Stimulated activated CD4-positive, alpha-beta T cell treated with anti-CD3 and anti-CD28 coated beads, TNF-alpha, amount 100 ng/mL, for 24 hours (primary cell): ENCODE results near the gene ZCCHC3.
A peak's percentile ranks its signal among the peaks of the same experiment; 100 is the strongest.
"Not testable (repeated sequence)": the region's sequence is repeated elsewhere in the genome, so short reads cannot be mapped to it uniquely, and the experiment has no call there.

ENCODE experiments used
- DNase-seq, 3 experiments: peaks; one replicate each; pipeline ENCODE4 v3.0.0-alpha.2; 2020; ENCODE audit warnings: low read depth in 3 of 3

ZCCHC3 gene

DNA sequence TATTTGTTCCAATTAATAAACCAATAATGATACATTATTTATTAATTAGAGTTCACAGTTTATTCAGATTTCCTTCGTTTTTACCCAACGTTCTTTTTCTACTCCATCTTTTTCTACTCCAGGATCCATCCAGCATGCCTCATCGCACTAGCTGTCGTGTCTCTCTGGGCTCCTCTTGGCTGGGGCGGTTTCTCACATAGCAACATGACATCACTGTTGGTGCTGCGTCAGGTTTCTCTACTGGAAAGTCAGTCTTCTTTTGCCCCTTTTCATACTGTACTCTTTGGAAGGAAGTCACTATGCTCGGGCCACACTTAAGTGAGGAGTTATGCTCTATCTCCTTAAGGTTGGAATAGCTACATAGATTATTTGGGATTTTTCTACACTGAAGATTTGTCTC lies 14.2 kb downstream of the ZCCHC3 start:
- DNase-seq = no peak

DNA sequence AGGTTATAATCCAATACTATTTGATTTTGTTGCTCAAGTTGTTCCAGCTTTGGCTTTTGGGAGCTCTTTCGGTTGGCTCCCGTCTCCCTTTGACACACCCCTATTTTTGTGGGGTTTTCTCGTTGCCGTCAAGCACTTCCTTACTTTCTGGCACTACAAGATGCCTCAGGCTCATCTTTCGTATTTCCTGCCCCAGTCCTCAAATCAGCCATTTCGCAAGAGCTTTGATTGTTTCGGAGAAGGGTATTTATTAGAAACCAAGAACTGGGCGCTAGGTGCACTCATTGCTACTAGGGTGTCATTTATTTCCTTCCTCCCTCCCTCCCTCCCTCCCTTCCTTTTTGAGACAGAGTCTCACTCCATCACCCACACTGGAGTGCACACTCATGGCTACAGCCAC lies 14.7 kb downstream of the ZCCHC3 start:
- no peak for DNase-seq

DNA sequence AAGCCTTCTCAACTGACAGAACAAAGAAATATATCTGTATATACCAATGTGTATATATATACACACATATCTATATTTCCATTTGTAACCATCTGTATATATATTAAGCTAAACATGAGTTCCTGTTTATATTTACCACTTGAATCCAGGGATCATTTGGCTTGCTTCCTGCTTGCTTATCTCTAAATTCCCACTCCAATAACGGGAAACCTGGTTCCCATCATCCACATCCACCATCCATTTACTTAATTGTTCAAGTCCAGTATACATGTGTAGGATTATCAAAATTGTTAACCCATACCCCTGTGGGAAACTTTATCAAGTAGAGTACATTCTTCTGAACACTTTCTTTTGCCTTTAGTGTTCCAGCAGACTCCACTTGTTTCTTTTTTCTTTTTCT lies 15.5 kb downstream of the ZCCHC3 start:
- no peak for DNase-seq

DNA sequence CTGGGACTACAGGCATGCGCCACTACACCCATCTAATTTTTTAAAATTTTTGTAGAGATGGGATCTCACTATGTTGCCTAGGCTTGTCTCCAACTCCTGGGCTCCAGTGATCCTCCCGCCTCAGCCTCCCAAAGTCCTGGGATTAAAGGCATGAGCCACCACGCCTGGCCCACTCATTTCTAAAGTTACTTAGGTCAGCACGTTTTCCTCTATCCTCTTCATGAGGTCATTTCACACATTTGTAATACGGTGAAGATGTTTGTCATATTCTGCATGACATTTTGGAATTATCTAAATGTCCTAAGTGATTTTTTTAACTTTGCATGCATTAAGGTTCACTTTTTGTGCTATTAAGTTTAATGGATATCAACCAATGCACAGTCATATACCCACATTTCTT lies 16.0 kb downstream of the ZCCHC3 start:
- DNase-seq = no peak

DNA sequence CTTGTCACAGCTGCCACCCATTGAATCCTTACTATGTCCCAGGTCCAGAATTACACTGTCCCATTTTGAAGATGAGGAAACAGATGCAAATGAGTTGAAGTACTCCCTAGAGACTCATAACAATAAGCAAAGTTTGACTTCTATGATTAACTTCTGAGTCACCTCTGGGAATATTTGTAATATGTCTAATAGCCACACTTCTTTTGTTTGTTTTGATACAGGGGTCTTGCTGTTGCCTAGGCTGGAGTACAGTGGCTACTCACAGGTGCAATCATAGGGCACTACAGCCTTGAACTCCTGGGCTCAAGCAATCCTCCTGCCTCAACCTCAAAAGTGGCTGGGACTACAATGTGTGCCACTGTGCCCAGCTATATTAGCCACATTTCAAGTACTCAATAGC lies 16.6 kb downstream of the ZCCHC3 start:
- no peak for DNase-seq

DNA sequence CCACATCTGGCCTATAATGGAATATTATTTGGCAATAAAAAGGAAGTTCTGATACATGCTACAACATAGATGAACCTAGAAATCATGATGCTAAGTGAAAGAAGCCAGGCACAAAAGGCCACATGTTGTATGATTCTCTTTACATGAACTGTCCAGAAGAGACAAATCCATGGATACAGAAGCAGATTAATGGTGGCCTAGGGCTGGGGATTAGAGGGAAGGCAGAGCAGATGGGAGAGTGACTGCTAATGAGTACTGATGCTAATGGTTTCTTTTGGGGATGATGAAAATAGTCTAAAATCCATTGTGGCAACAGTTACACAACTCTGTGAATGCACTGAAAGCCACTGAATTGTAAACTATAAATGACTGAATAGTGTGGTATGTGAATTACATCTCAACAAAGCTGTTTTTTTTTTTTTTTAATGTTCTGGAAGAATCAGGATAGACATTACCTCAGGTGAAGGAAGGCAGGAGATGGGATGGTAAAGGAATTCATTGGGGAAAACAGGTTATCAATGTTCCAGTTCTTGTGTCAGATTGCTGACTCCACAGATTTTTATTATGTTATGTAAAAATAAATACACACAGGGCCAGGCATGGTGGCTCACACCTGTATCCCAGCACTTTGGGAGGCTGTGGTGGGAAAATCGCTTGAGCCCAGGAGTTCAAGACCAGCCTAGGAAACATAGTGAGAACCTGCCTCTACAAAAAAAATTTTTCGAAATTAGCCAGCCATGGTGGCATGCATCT lies 19.1 kb downstream of the ZCCHC3 start:
- DNase-seq = no peak

DNA sequence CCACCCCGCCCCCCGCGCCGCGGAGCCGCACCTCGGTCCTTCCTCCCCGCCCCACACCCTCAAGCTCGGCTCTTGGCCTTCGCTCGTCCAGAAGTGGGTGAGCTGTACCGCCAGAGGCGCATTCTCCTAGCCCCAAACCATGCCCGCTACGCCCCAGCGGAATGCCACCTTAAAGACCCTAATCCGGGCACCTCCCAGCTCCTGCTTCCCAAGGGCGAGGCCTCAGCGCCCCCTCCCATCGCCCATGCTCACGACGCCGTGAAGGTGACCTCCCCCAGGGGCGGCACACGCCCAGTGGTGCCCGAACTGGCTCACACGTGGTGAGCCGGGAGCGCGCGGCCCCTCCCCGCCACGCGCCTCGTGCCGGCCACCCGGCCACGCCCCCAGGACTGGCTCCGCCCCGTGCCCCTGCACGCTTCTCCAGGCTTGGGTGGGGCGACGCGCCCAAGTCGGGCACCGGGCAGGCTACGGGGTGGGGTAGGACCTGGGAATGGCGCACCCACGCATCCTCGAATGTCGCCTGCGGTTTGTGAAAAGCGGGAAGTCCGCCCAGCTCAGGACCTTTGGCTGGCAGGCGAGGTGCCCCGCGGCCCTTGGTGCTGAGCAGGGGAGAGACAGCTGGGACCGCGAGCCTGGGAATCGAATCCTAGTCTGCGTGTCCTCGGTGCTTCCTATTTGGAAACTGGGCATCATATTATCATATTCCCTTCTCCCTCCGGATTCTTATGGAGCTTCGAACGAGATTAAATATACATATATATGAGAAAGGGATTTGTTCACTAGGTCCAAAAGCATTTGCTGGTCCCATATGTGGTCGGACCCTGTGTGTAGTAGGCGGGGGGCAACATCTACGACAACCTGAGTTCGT lies 27.0 kb downstream of the ZCCHC3 start:
- DNase-seq = peak; percentile 81 to 92 (median 81)

DNA sequence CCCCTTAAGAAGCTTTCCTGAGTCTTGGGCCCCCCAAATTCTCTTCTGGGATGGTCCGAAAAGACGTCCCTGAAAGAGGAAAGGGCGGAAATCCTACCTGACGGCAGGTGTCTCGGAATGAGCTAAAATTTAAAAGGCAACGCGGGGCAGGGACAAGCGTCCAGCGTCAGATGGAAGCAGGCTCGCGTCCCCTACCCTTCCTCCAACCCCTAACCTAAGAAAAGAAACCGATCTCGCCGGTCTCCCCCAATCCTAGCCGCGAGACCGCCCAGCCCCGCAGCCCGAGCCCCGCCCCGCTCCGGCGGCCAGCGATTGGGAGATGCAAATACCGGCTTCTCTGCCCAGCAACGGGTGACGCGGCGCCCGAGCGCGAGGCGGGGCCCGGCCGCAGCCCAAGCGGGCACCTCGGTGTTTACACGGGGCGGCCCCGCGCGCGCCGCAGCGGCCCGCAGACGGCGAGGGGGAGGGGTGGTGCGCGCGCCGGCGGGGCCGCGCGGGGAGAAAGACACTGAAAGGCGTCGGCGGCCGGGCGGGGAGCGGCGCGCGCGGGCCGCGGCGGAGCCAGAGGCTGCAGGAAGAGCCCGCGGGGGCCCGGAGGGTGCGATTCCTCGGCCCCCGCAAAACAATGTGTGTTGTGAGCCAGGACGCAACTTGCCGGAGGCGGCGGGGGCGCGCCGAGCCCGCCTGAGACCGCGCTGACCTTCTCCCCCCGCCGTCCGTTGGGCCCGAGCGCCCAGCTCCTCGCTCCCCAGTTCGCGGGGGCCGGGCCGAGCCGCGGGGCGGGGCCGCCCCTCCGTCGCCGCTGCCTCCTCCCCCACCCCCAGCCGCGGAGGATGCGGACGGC lies 27.9 kb downstream of the ZCCHC3 start, which contains the start of gene SOX12:
Gene SOX12, plus strand, starts transcription at position 508 of the 844 bp plus-strand sequence. CDS start 373 bp downstream, outside the sequence.
- peak; percentile 94 to 98 (median 96) for DNase-seq

DNA sequence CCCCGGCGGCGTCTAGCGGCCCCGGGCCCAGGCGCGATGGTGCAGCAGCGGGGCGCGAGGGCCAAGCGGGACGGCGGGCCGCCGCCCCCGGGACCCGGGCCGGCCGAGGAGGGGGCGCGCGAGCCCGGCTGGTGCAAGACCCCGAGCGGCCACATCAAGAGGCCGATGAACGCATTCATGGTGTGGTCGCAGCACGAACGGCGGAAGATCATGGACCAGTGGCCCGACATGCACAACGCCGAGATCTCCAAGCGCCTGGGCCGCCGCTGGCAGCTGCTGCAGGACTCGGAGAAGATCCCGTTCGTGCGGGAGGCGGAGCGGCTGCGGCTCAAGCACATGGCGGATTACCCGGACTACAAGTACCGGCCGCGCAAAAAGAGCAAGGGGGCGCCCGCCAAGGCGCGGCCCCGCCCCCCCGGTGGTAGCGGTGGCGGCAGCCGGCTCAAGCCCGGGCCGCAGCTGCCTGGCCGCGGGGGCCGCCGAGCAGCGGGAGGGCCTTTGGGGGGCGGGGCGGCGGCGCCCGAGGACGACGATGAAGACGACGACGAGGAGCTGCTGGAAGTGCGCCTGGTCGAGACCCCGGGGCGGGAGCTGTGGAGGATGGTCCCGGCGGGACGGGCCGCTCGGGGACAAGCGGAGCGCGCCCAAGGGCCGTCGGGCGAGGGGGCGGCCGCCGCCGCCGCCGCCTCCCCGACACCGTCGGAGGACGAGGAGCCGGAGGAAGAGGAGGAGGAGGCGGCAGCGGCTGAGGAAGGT lies 28.7 kb downstream of the ZCCHC3 start:
- DNase-seq = peak in 1 of 3 experiments; percentile 45

DNA sequence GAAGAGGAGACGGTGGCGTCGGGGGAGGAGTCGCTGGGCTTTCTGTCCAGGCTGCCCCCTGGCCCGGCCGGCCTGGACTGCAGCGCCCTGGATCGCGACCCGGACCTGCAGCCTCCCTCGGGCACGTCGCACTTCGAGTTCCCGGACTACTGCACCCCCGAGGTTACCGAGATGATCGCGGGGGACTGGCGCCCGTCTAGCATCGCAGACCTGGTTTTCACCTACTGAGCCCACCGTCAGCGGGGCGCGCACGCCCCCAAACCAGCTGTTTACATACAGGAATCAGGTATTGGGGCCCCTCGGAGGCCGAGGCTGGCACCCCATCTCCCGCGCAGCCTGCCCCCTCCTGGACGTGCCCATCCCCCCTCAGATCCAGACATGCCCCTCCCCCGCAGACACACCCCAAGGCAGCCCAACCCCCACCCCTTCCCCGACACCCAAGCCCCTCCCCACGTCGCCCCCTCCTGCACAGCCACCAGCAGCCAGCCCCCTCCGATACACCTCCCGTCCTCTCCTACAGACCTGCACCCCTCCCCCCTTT lies 29.3 kb downstream of the ZCCHC3 start:
- DNase-seq = no peak

DNA sequence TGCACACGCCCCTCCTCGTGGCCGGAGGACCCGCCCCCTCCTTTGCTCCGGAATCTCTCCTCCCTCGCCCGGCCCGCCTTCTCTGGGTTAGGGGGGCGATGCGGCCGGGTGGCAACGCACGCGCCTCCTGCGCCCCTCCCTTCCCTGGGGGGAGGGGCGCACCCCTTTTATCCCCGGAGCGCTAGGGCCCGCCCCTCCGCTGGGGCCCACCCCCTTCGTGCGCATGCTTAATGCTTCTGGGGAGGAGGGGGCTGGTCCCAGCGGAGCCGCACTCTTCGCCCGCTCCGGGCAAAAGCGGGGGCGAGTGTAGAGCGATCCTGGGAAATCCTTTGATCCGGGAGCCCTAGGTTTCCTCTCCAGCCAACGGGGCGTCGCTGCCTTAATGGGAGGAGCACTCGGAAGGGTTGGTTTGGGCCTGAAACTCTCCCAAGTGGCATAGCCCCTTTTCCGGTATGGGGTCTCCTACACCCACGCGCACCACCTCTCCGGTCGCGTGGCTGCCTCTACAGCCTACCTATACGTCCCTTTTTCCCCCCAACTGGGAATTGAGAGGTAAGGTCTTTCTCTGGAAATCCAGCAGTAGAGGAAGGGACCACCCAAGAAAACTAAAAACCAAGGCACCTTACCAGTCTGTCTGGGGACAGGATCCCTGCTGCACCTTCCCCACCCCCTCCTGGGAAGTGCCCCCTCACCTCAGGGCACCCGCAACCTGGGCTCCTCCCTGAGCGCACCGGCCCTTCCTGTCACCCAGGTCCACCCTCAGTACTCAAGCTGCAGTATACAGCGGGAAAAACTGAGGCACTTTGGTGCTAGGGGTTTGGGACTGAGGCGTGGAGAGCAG lies 30.0 kb downstream of the ZCCHC3 start:
- peak in 1 of 3 experiments; percentile 69 for DNase-seq

DNA sequence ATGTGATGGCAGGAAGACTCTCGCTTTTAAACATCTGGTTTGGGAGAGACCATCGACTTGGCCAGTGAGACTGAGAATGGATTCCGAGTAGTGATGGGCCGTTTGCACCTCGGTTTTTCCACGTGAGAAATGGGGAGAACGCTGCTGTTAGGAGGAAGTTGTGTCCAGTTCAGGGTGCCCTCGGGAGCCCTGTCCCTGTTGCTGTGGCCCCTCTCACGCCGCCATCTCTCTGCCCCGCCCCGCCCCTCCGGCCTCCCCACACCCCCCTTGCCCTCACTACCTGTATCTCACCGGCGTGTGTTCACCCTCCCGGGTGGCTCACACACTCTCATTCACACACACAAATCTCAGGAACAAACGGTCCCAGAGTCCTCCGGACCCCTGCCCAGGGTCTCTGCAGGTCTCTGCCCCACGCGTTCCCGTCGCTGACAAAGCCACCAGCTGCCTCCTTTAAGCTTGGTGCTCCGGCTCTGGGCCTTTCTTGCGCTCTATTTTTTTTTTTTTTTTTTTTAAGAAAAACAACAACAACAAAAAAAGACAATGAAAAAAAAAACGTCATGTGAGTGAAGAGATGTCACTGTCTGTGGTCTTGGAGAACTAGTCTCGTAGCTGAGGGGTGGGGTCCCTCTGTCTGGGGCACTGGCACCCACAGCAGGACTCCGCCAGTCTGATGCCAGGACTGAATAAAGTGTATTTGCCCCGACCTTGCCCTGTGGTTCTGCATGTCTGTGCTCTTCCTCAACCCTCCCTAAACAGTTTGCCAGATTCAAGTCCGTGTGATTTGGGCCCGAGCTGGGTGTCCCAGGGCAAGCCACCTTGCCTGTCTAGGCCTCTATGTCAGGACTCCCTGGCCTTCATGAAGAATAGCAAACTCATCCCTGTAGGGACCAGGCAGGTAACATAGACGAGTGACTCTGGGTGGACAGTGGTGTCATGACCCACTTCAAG lies 30.9 kb downstream of the ZCCHC3 start:
- DNase-seq = no peak

DNA sequence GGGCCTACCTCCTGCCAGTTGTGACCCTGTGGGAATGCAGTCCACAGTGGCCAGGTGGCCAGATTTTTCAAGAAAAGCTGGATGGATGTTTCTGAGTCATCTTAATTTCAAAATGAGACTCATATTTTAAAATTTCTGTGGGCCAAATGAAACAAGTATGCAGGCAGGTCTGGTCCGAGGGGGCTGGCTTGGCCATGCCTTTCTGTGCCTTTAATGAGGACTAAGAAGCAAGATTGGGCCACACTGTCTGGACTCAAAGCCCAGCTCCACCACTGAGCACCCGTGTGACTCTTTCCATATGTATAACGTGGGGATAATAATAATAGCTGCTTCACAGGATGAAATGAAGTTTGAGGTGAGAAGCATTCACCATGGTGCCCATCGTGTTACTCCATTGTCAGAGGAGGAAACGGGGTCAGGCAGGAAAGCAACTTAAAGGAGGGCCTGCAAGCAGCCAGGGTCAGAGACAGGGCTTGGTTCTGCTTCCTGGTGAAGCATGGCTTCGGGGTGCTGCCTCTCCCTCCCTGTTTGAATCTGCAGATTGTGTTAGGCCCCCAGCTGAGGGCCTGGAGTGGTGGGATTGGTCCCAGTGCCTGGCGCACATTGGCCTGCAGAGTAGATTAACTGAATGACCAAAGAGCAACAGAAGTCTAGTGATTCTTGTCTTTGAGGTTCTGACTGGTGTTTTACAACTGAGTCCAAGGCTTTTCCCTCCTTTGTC lies 31.8 kb downstream of the ZCCHC3 start:
- DNase-seq = no peak

DNA sequence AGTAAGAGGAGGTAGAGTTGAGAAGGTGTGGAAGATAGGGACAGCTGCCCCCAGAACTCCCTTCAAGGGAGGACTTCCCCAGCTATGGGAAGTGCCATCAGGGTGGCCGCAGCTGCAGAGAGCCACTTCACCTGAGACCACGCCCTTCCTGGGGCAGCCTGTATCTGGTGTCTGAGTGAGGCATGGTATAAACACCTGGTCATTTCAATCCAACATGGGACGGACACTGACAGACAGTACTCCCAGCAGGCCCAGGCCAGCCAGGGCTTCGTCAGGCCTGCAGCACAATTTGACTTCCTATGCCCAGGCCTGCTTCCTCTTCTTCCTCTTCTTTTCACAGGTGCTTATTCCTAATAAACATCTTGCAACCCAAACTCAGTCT lies 32.5 kb downstream of the ZCCHC3 start:
- DNase-seq = no peak

DNA sequence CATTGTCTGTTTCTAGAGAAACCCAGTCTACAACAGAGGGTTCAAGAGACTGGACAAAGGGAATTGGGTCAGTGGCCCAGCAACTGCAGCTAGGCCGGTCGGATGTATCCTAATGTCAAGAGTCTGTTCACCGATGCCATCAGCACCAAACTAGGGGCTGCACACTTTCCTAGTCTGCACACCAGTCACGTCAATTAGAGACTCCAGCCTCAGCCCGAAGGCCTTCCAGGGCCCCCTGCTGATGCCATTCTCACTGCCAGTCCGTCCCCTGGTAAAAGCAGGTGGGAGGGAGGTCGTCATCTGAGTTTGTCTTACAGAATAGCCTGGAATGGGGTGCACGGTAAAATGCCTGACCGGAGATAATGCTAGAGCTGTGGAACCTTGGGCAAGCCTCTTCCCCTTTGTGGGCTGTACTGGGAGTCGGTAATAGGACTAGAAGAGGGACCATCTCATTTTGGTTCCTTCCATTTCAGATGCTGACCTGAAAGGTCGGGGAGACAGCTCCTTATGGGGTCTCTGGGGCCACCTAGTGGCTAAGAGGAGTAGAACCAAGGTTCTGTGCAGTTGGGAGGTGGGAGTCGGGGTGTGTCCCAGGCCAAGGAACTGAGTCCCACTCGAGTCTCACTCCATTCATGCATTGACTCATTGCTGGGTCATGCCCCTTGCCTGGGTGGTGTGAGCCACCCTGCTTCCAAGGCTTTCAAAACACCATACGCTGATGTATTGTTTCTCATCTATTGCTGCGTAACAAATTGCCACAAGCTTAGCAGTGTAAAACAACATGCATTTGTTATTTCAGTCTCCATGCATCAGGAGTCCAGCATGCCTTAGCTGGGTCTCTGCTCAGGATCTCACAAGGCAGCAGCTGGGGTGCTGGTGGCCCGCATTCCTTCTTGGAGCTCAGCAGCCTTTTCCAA lies 33.1 kb downstream of the ZCCHC3 start:
- peak in 1 of 3 experiments; percentile 42 for DNase-seq

DNA sequence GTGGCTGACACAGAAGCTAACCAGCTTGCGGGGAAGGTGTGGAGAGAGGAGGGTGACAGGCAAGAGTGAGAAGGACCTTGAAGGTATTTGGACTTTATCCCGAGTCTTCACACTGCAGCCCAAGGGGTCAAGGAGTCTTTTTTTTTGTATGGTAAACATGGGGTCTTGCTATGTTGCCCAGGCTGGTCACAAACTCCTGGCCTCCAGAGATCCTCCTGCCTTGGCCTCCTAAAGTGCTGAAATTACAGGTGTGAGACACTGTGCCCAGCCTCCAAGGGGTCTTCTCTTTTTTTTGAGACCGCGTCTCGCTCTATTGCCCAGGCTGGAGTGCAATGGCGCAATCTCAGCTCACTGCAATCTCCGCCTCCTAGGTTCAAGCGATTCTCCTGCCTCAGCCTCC lies 37.2 kb downstream of the ZCCHC3 start:
- DNase-seq = no peak

DNA sequence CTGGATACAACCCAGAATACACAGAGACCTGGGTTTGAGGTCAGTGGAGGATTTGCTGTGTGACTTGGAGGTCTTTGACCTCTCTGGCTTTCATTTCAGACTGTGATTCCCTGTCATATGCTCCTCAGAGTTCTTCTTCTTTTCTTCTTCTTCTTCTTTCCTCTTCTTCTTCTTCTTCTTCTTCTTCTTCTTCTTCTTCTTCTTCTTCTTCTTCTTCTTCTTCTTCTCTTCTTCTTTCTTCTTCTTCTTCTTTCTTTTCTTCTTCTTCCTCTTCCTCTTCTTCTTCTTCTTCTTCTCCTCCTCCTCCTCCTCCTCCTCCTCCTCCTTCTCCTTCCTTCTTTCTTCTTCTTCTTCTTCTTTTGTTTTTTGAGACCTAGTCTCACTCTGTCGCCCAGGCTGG lies 38.7 kb downstream of the ZCCHC3 start:
- not testable (repeated sequence) for DNase-seq
